ENCODE measurements around the gene DALRD3. TPM values are rescaled to one million over a fixed set of nuclear protein-coding genes. Genes with fewer than 3 reads are reported as not detected.

Gene DALRD3
- polyA plus RNA-seq, 4 donors, result 22.0 to 31.4 (median 23.2) TPM

DNA sequence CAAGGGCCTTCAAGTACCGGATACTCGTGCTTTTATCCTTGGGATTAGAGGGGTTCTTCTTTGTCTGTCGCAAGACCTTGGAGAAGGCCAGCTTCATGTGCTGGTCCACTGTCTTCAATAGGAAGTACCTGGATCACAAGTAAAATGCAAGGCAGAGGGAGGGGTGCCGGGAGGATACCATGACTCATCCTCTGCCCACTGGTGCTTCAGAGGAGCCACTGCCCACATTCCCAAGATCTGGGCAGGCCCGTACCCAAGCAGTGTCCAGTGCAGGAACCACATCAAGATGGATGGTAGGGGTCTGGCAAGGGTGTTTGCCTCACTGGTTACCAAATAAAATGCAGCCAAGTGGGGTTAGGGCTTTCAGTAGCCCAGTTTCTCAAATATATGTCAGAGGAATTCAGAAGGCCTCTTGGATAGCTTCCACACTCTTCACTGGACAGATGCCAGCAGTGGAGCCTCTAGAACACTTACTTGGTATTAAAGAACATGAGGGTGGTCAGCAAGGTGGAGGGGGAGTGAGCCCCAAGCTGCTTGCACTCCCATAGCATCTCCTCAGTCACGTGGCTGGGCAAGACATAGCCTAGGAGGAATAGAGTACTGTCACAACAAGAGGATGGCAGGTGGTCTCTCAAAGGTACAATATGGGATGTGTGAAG, 14.4 kb upstream of the DALRD3 start:
- Histone ChIP-seq H3K36me3 (ENCODE audit: control insufficient read depth in 3 of 3, insufficient read depth in 2 of 3, low read depth in 1 of 3, low read length in 3 of 3) (peaks cover 0 to 67% (median 21%) of the 10 kb centered on the region in 3 donors), H3K4me3 (ENCODE audit: low read depth in 1 of 3, low read length in 3 of 3) (no peak overlapping the region), H3K27me3 (ENCODE audit: control insufficient read depth in 3 of 3, insufficient read depth in 3 of 3, low read length in 3 of 3) (no peaks in the 10 kb centered on the region), H3K9me3 (ENCODE audit: control insufficient read depth in 2 of 2, insufficient read depth in 1 of 2, low read depth in 1 of 2, low read length in 1 of 2) (no peaks in the 10 kb centered on the region), H3K27ac (ENCODE audit: low read depth in 1 of 3, low read length in 2 of 3) (no peak overlapping the region), H3K4me1 (ENCODE audit: control insufficient read depth in 3 of 3, insufficient read depth in 2 of 3, low read depth in 1 of 3, low read length in 2 of 3) (peaks cover 4 to 10% (median 7%) of the 10 kb centered on the region in 3 donors)
- no peak for DNase-seq
- no peak for FAIRE-seq
- WGBS, 3 donors, result 91 to 94% (median 93%) methylated on average over 6 of the region's 6 CpGs

DNA sequence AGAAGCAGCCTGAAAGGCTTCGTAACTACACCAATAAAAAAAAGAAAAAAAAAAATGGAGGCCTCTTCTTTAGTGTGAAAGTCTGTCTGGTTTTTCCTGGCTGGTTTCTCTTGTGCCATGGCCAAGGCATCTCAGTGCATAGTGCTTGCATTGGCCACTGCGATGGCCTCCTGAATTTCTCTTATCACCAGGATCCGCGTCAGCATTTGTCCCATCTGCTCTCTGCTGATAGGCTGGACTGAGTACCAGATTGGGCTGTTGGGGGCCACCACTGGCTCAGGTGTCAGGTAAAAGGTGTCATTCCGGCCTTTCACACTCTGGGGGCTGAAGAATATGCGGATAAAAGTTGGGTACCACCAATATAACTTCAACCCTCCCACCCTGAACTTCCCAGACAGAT, 11.9 kb upstream of the DALRD3 start:
- 84 to 90% (median 85%) methylated on average over 6 of the region's 6 CpGs for WGBS, 3 donors
- H3K9me3 ChIP-seq (ENCODE audit: control insufficient read depth in 2 of 2, insufficient read depth in 1 of 2, low read depth in 1 of 2, low read length in 1 of 2), result no peaks in the 10 kb centered on the region
- H3K4me3 ChIP-seq (ENCODE audit: low read depth in 1 of 3, low read length in 3 of 3), result no peak overlapping the region
- no peak for DNase-seq
- FAIRE-seq, result no peak
- peaks cover 4 to 15% (median 7%) of the 10 kb centered on the region in 3 donors for H3K4me1 ChIP-seq (ENCODE audit: control insufficient read depth in 3 of 3, insufficient read depth in 2 of 3, low read depth in 1 of 3, low read length in 2 of 3)
- H3K27ac ChIP-seq (ENCODE audit: low read depth in 1 of 3, low read length in 2 of 3), result no peak overlapping the region
- H3K36me3 ChIP-seq (ENCODE audit: control insufficient read depth in 3 of 3, insufficient read depth in 2 of 3, low read depth in 1 of 3, low read length in 3 of 3), result peaks cover 0 to 74% (median 22%) of the 10 kb centered on the region in 3 donors
- H3K27me3 ChIP-seq (ENCODE audit: control insufficient read depth in 3 of 3, insufficient read depth in 3 of 3, low read length in 3 of 3), result no peaks in the 10 kb centered on the region

DNA sequence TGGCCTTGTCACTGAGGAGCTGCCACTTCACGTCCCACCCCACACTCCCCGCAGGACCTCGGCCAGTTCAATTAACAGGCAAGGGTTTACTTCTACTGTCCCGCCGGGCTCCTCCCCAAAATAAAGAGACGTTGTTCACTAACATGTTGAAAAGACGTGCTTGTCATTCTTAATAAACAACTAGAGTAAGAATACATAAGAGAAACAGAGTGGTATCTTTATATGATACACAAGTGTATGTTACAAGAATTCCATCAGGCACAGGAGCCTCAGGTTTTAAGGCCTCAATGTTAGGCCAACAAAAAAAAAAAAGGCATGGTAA, 11.1 kb upstream of the DALRD3 start:
- peak overlapping the region in 1 of 3 donors; percentile 90 for H3K4me3 ChIP-seq (ENCODE audit: low read depth in 1 of 3, low read length in 3 of 3)
- H3K36me3 ChIP-seq (ENCODE audit: control insufficient read depth in 3 of 3, insufficient read depth in 2 of 3, low read depth in 1 of 3, low read length in 3 of 3), result peaks cover 0 to 74% (median 28%) of the 10 kb centered on the region in 3 donors
- H3K9me3 ChIP-seq (ENCODE audit: control insufficient read depth in 2 of 2, insufficient read depth in 1 of 2, low read depth in 1 of 2, low read length in 1 of 2), result no peaks in the 10 kb centered on the region
- no peaks in the 10 kb centered on the region for H3K27me3 ChIP-seq (ENCODE audit: control insufficient read depth in 3 of 3, insufficient read depth in 3 of 3, low read length in 3 of 3)
- H3K4me1 ChIP-seq (ENCODE audit: control insufficient read depth in 3 of 3, insufficient read depth in 2 of 3, low read depth in 1 of 3, low read length in 2 of 3), result peaks cover 4 to 15% (median 7%) of the 10 kb centered on the region in 3 donors
- WGBS, 3 donors, result 1 to 2% (median 2%) methylated on average over 7 of the region's 7 CpGs
- FAIRE-seq (no peak), DNase-seq (no peak)
- peak overlapping the region; percentile 27 to 93 (median 86) for H3K27ac ChIP-seq (ENCODE audit: low read depth in 1 of 3, low read length in 2 of 3)

GRCh38 chr3:49028673-49029562, 10.5 kb upstream of the DALRD3 start, which contains the start of gene IMPDH2:
Gene IMPDH2 (minus strand): TSS chr3:49029398. CDS start chr3:49029350, 48 bp downstream.
- WGBS, 3 donors, result 0 to 1% (median 1%) methylated on average over 54 to 55 of the region's 55 CpGs
- peak within 1 kb of the TSS; percentile 41 to 90 (median 59) for H3K4me3 ChIP-seq (ENCODE audit: low read depth in 1 of 3, low read length in 3 of 3)
- H3K4me1 ChIP-seq (ENCODE audit: control insufficient read depth in 3 of 3, insufficient read depth in 2 of 3, low read depth in 1 of 3, low read length in 2 of 3), result peaks cover 4 to 15% (median 7%) of the 10 kb centered on the region in 3 donors
- DNase-seq (peak; percentile 92 to 98), FAIRE-seq (no peak)
- H3K27me3 ChIP-seq (ENCODE audit: control insufficient read depth in 3 of 3, insufficient read depth in 3 of 3, low read length in 3 of 3), result no peaks in the 10 kb centered on the region
- H3K9me3 ChIP-seq (ENCODE audit: control insufficient read depth in 2 of 2, insufficient read depth in 1 of 2, low read depth in 1 of 2, low read length in 1 of 2), result no peaks in the 10 kb centered on the region
- peak within 1 kb of the TSS; percentile 74 to 93 (median 86) for H3K27ac ChIP-seq (ENCODE audit: low read depth in 1 of 3, low read length in 2 of 3)
- peaks cover 0 to 74% (median 30%) of the 10 kb centered on the region in 3 donors for H3K36me3 ChIP-seq (ENCODE audit: control insufficient read depth in 3 of 3, insufficient read depth in 2 of 3, low read depth in 1 of 3, low read length in 3 of 3)

DNA sequence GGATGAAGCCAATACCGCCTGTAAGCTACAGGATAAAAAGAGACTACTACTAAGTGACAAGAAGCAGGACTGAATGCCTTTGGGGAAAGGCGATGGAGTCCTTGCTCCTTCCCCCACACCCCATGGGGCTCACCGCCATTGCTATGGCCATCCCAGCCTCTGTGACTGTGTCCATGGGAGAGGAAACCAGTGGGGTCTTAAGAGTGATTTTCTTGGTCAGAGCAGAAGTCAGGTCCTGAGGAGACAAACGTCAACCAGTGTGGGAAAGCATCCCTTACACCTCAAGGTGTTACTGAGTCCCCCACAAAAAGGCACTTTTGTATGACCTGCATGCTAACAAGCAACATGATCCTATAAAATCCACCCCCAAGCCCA, 9.9 kb upstream of the DALRD3 start:
- H3K27ac ChIP-seq (ENCODE audit: low read depth in 1 of 3, low read length in 2 of 3), result peak overlapping the region in 1 of 3 donors; percentile 93
- no peaks in the 10 kb centered on the region for H3K27me3 ChIP-seq (ENCODE audit: control insufficient read depth in 3 of 3, insufficient read depth in 3 of 3, low read length in 3 of 3)
- WGBS, 3 donors, result 47 to 72% (median 57%) methylated on average over 4 of the region's 4 CpGs
- peaks cover 0 to 75% (median 28%) of the 10 kb centered on the region in 3 donors for H3K36me3 ChIP-seq (ENCODE audit: control insufficient read depth in 3 of 3, insufficient read depth in 2 of 3, low read depth in 1 of 3, low read length in 3 of 3)
- DNase-seq (no peak), FAIRE-seq (no peak)
- peaks cover 4 to 16% (median 7%) of the 10 kb centered on the region in 3 donors for H3K4me1 ChIP-seq (ENCODE audit: control insufficient read depth in 3 of 3, insufficient read depth in 2 of 3, low read depth in 1 of 3, low read length in 2 of 3)
- H3K9me3 ChIP-seq (ENCODE audit: control insufficient read depth in 2 of 2, insufficient read depth in 1 of 2, low read depth in 1 of 2, low read length in 1 of 2), result no peaks in the 10 kb centered on the region
- peak overlapping the region in 1 of 3 donors; percentile 90 for H3K4me3 ChIP-seq (ENCODE audit: low read depth in 1 of 3, low read length in 3 of 3)

- peaks cover 4 to 23% (median 7%) of the 10 kb centered on the region in 3 donors for H3K4me1 ChIP-seq (ENCODE audit: control insufficient read depth in 3 of 3, insufficient read depth in 2 of 3, low read depth in 1 of 3, low read length in 2 of 3)
- no peaks in the 10 kb centered on the region for H3K9me3 ChIP-seq (ENCODE audit: control insufficient read depth in 2 of 2, insufficient read depth in 1 of 2, low read depth in 1 of 2, low read length in 1 of 2)
- 96 to 97% (median 97%) methylated on average over 9 of the region's 9 CpGs for WGBS, 3 donors
- FAIRE-seq (no peak), DNase-seq (no peak)
- H3K27ac ChIP-seq (ENCODE audit: low read depth in 1 of 3, low read length in 2 of 3), result no peak overlapping the region
- H3K36me3 ChIP-seq (ENCODE audit: control insufficient read depth in 3 of 3, insufficient read depth in 2 of 3, low read depth in 1 of 3, low read length in 3 of 3), result peaks cover 0 to 77% (median 23%) of the 10 kb centered on the region in 3 donors
- no peak overlapping the region for H3K4me3 ChIP-seq (ENCODE audit: low read depth in 1 of 3, low read length in 3 of 3)
- H3K27me3 ChIP-seq (ENCODE audit: control insufficient read depth in 3 of 3, insufficient read depth in 3 of 3, low read length in 3 of 3), result no peaks in the 10 kb centered on the region
Measured at GRCh38 chr3:49027634-49028033, 9.3 kb upstream of the DALRD3 start.

GRCh38 chr3:49026536-49026935, 8.2 kb upstream of the DALRD3 start:
- Histone ChIP-seq H3K4me1 (ENCODE audit: control insufficient read depth in 3 of 3, insufficient read depth in 2 of 3, low read depth in 1 of 3, low read length in 2 of 3) (peaks cover 4 to 24% (median 7%) of the 10 kb centered on the region in 3 donors), H3K36me3 (ENCODE audit: control insufficient read depth in 3 of 3, insufficient read depth in 2 of 3, low read depth in 1 of 3, low read length in 3 of 3) (peaks cover 0 to 72% (median 14%) of the 10 kb centered on the region in 3 donors), H3K4me3 (ENCODE audit: low read depth in 1 of 3, low read length in 3 of 3) (no peak overlapping the region), H3K27me3 (ENCODE audit: control insufficient read depth in 3 of 3, insufficient read depth in 3 of 3, low read length in 3 of 3) (no peaks in the 10 kb centered on the region), H3K27ac (ENCODE audit: low read depth in 1 of 3, low read length in 2 of 3) (no peak overlapping the region), H3K9me3 (ENCODE audit: control insufficient read depth in 2 of 2, insufficient read depth in 1 of 2, low read depth in 1 of 2, low read length in 1 of 2) (no peaks in the 10 kb centered on the region)
- DNase-seq (no peak), FAIRE-seq (no peak)
- WGBS, 3 donors, result 91 to 96% (median 95%) methylated on average over 3 of the region's 3 CpGs

GRCh38 chr3:49025793-49026520, 7.6 kb upstream of the DALRD3 start:
- FAIRE-seq, result no peak

More at GRCh38 chr3:49025793-49026520, 7.6 kb upstream of the DALRD3 start:
- H3K4me3 ChIP-seq (ENCODE audit: low read depth in 1 of 3, low read length in 3 of 3), result no peak overlapping the region
- WGBS, 3 donors, result 89 to 92% (median 91%) methylated on average over 8 of the region's 8 CpGs
- no peak for DNase-seq
- no peaks in the 10 kb centered on the region for H3K27me3 ChIP-seq (ENCODE audit: control insufficient read depth in 3 of 3, insufficient read depth in 3 of 3, low read length in 3 of 3)
- H3K27ac ChIP-seq (ENCODE audit: low read depth in 1 of 3, low read length in 2 of 3), result no peak overlapping the region
- peaks cover 4 to 24% (median 7%) of the 10 kb centered on the region in 3 donors for H3K4me1 ChIP-seq (ENCODE audit: control insufficient read depth in 3 of 3, insufficient read depth in 2 of 3, low read depth in 1 of 3, low read length in 2 of 3)
- peaks cover 0 to 69% (median 11%) of the 10 kb centered on the region in 3 donors for H3K36me3 ChIP-seq (ENCODE audit: control insufficient read depth in 3 of 3, insufficient read depth in 2 of 3, low read depth in 1 of 3, low read length in 3 of 3)
- no peaks in the 10 kb centered on the region for H3K9me3 ChIP-seq (ENCODE audit: control insufficient read depth in 2 of 2, insufficient read depth in 1 of 2, low read depth in 1 of 2, low read length in 1 of 2)

Data from small intestine (tissue), 7 donors.